Naive B cell (primary cell): ENCODE results near the gene KNCN. TPM values are rescaled to one million over a fixed set of nuclear protein-coding genes. Genes with fewer than 3 reads are reported as not detected.

Experiments used
- ATAC-seq, 2 donors: fragments of 150-1000 bp; cut with Tn5 transposase; 2 replicates each; pipeline ENCODE4 v1.10.0; 2021; ENCODE audit warnings: low read depth in 2 of 2, mild to moderate bottlenecking in 2 of 2, moderate library complexity in 2 of 2
- DNase-seq: peaks from one replicate; pipeline ENCODE4 v3.0.0; 2022
- H3K27ac Mint-ChIP-seq, 6 donors: one replicate each; pipeline ENCODE4 v1.8.0; 2020 to 2022; ENCODE audit warnings: mild to moderate bottlenecking in 6 of 6, mixed read lengths in 6 of 6, moderate library complexity in 5 of 6, inconsistent platforms in 2 of 6
- H3K27me3 Mint-ChIP-seq, 3 donors: one replicate each; pipeline ENCODE4 v1.8.0; 2021 to 2022; ENCODE audit warnings: mixed read lengths in 3 of 3, mild to moderate bottlenecking in 1 of 3
- H3K36me3 Mint-ChIP-seq, 2 donors: one replicate each; pipeline ENCODE4 v1.8.0; 2020 to 2022; ENCODE audit warnings: mixed read lengths in 2 of 2, inconsistent platforms in 1 of 2, mild to moderate bottlenecking in 1 of 2
- H3K4me1 Mint-ChIP-seq, 3 donors: one replicate each; pipeline ENCODE4 v1.8.0; 2020 to 2022; ENCODE audit warnings: mixed read lengths in 3 of 3, inconsistent platforms in 1 of 3, mild to moderate bottlenecking in 1 of 3, moderate library complexity in 1 of 3
- H3K4me3 Mint-ChIP-seq, 8 donors: one replicate each; pipeline ENCODE4 v1.8.0; 2020 to 2022; ENCODE audit warnings: mild to moderate bottlenecking in 8 of 8, mixed read lengths in 8 of 8, moderate library complexity in 8 of 8, inconsistent platforms in 2 of 8
- H3K9me3 Mint-ChIP-seq, 7 donors: one replicate each; pipeline ENCODE4 v1.8.0; 2020 to 2022; ENCODE audit warnings: mixed read lengths in 7 of 7, mild to moderate bottlenecking in 5 of 7, inconsistent platforms in 2 of 7, moderate library complexity in 1 of 7
- polyA plus RNA-seq, 6 donors: library from polyadenylated mRNA; unstranded; fragments of 300-500 nt; fragmentation: Illumina TruSeq; gene quantifications; one replicate each; pipeline ENCODE4 v1.2.3, GENCODE V29; 2021; ENCODE audit warnings: low read depth in 6 of 6

The KNCN gene
- polyA plus RNA-seq, 6 donors from 2014 or later: not detected

- Mint-ChIP-seq H3K9me3 (no peaks in the 10 kb centered on the region), H3K27ac (no peak overlapping the region), H3K27me3 (peaks cover 52 to 86% (median 79%) of the 10 kb centered on the region in 3 donors), H3K36me3 (no peaks in the 10 kb centered on the region), H3K4me3 (no peak overlapping the region), H3K4me1 (peaks cover 9 to 17% (median 11%) of the 10 kb centered on the region in 3 donors)
- ATAC-seq: no peak
- no peak for DNase-seq
Observed at GRCh38 chr1:46545784-46546183, 5.7 kb downstream of the KNCN start.

GRCh38 chr1:46544561-46545240, 6.7 kb downstream of the KNCN start:
- Mint-ChIP-seq H3K4me1 (peaks cover 9 to 13% (median 11%) of the 10 kb centered on the region in 3 donors), H3K4me3 (no peak overlapping the region), H3K36me3 (no peaks in the 10 kb centered on the region), H3K27ac (peak overlapping the region in 1 of 6 donors; percentile 17), H3K27me3 (peaks cover 58 to 88% (median 83%) of the 10 kb centered on the region in 3 donors), H3K9me3 (no peaks in the 10 kb centered on the region)
- DNase-seq (no peak), ATAC-seq (no peak)

- Mint-ChIP-seq H3K4me3 (no peak overlapping the region), H3K36me3 (no peaks in the 10 kb centered on the region), H3K27me3 (peaks cover 51 to 81% (median 76%) of the 10 kb centered on the region in 3 donors), H3K27ac (no peak overlapping the region), H3K9me3 (no peaks in the 10 kb centered on the region), H3K4me1 (peaks cover 6 to 7% (median 7%) of the 10 kb centered on the region in 3 donors)
- ATAC-seq (no peak), DNase-seq (no peak)
Observed at GRCh38 chr1:46543761-46544560, 7.5 kb downstream of the KNCN start.

GRCh38 chr1:46543382-46543760, 8.1 kb downstream of the KNCN start:
- no peak overlapping the region for H3K27ac Mint-ChIP-seq
- no peak for ATAC-seq
- H3K27me3 Mint-ChIP-seq: peaks cover 52 to 87% (median 79%) of the 10 kb centered on the region in 3 donors
- peaks cover 6 to 7% (median 7%) of the 10 kb centered on the region in 3 donors for H3K4me1 Mint-ChIP-seq
- no peaks in the 10 kb centered on the region for H3K9me3 Mint-ChIP-seq
- no peak for DNase-seq
- no peaks in the 10 kb centered on the region for H3K36me3 Mint-ChIP-seq
- H3K4me3 Mint-ChIP-seq: no peak overlapping the region

GRCh38 chr1:46539972-46540371, 11.5 kb downstream of the KNCN start:
- Mint-ChIP-seq H3K27me3 (peaks cover 44 to 78% (median 73%) of the 10 kb centered on the region in 3 donors), H3K4me1 (peaks cover 0 to 6% (median 4%) of the 10 kb centered on the region in 3 donors), H3K4me3 (no peak overlapping the region), H3K36me3 (peaks cover 0 to 12% of the 10 kb centered on the region in 2 donors), H3K27ac (no peak overlapping the region), H3K9me3 (peaks cover 0 to 15% (median 5%) of the 10 kb centered on the region in 7 donors)
- DNase-seq (no peak), ATAC-seq (no peak)

GRCh38 chr1:46538147-46538546, 13.3 kb downstream of the KNCN start:
- DNase-seq (no peak), ATAC-seq (no peak)
- Mint-ChIP-seq H3K27ac (no peak overlapping the region), H3K4me1 (peaks cover 4 to 7% (median 5%) of the 10 kb centered on the region in 3 donors), H3K4me3 (no peak overlapping the region), H3K9me3 (peaks cover 0 to 15% (median 8%) of the 10 kb centered on the region in 7 donors), H3K36me3 (peaks cover 0 to 12% of the 10 kb centered on the region in 2 donors), H3K27me3 (peaks cover 46 to 74% (median 71%) of the 10 kb centered on the region in 3 donors)

GRCh38 chr1:46537651-46538050, 13.8 kb downstream of the KNCN start:
- H3K4me1 Mint-ChIP-seq: peaks cover 4 to 7% (median 5%) of the 10 kb centered on the region in 3 donors
- H3K27me3 Mint-ChIP-seq: peaks cover 45 to 69% (median 66%) of the 10 kb centered on the region in 3 donors
- DNase-seq (no peak), ATAC-seq (no peak)
- peaks cover 0 to 15% (median 8%) of the 10 kb centered on the region in 7 donors for H3K9me3 Mint-ChIP-seq
- peaks cover 0 to 12% of the 10 kb centered on the region in 2 donors for H3K36me3 Mint-ChIP-seq
- no peak overlapping the region for H3K27ac Mint-ChIP-seq
- no peak overlapping the region for H3K4me3 Mint-ChIP-seq

GRCh38 chr1:46536527-46536926, 14.9 kb downstream of the KNCN start:
- Mint-ChIP-seq H3K4me3 (peak overlapping the region in 1 of 8 donors; percentile 22), H3K9me3 (peaks cover 0 to 15% (median 8%) of the 10 kb centered on the region in 7 donors), H3K27me3 (peaks cover 46 to 66% (median 63%) of the 10 kb centered on the region in 3 donors), H3K36me3 (peaks cover 0 to 12% of the 10 kb centered on the region in 2 donors), H3K4me1 (peaks cover 4 to 7% (median 5%) of the 10 kb centered on the region in 3 donors), H3K27ac (no peak overlapping the region)
- ATAC-seq (no peak), DNase-seq (no peak)

GRCh38 chr1:46535063-46535462, 16.4 kb downstream of the KNCN start:
- Mint-ChIP-seq H3K27me3 (peaks cover 46 to 67% (median 62%) of the 10 kb centered on the region in 3 donors), H3K9me3 (peaks cover 0 to 15% (median 8%) of the 10 kb centered on the region in 7 donors), H3K36me3 (peaks cover 0 to 12% of the 10 kb centered on the region in 2 donors), H3K27ac (no peak overlapping the region), H3K4me1 (peaks cover 4 to 7% (median 5%) of the 10 kb centered on the region in 3 donors), H3K4me3 (no peak overlapping the region)
- DNase-seq: no peak
- no peak for ATAC-seq

- H3K9me3 Mint-ChIP-seq: peaks cover 0 to 15% (median 8%) of the 10 kb centered on the region in 7 donors
- ATAC-seq (peak; percentile 34 to 43), DNase-seq (no peak)
- H3K27me3 Mint-ChIP-seq: peaks cover 52 to 72% (median 68%) of the 10 kb centered on the region in 3 donors
- peaks cover 4 to 7% (median 5%) of the 10 kb centered on the region in 3 donors for H3K4me1 Mint-ChIP-seq
- H3K27ac Mint-ChIP-seq: no peak overlapping the region
- H3K36me3 Mint-ChIP-seq: peaks cover 0 to 12% of the 10 kb centered on the region in 2 donors
- peak overlapping the region in 6 of 8 donors; percentile 53 to 89 (median 67) for H3K4me3 Mint-ChIP-seq
Observed at GRCh38 chr1:46533179-46533864, 18.1 kb downstream of the KNCN start.

GRCh38 chr1:46532498-46533178, 18.8 kb downstream of the KNCN start:
- no peak overlapping the region for H3K27ac Mint-ChIP-seq
- peaks cover 0 to 12% of the 10 kb centered on the region in 2 donors for H3K36me3 Mint-ChIP-seq
- peaks cover 4 to 7% (median 5%) of the 10 kb centered on the region in 3 donors for H3K4me1 Mint-ChIP-seq
- DNase-seq (peak; percentile 9), ATAC-seq (peak; percentile 77 to 84)
- peak overlapping the region in 6 of 8 donors; percentile 3 to 56 (median 24) for H3K4me3 Mint-ChIP-seq
- peaks cover 55 to 75% (median 73%) of the 10 kb centered on the region in 3 donors for H3K27me3 Mint-ChIP-seq
- H3K9me3 Mint-ChIP-seq: peaks cover 0 to 15% (median 8%) of the 10 kb centered on the region in 7 donors

- Mint-ChIP-seq H3K4me1 (peaks cover 4 to 7% (median 5%) of the 10 kb centered on the region in 3 donors), H3K4me3 (peak overlapping the region in 2 of 8 donors; percentile 18 to 25), H3K27ac (no peak overlapping the region), H3K27me3 (peaks cover 57 to 75% (median 75%) of the 10 kb centered on the region in 3 donors), H3K9me3 (peaks cover 0 to 11% (median 8%) of the 10 kb centered on the region in 7 donors), H3K36me3 (peaks cover 0 to 10% of the 10 kb centered on the region in 2 donors)
- DNase-seq (no peak), ATAC-seq (no peak)
Observed at GRCh38 chr1:46532095-46532494, 19.4 kb downstream of the KNCN start.
